DND-41 (cell line): Measurements from ENCODE around the gene GPR183.

Experiments
- CTCF ChIP-seq: IDR thresholded peaks from 2 replicates; pipeline ENCODE4 v1.5.1; 2012; ENCODE audit warnings: borderline replicate concordance, low read length, moderate library complexity, mild to moderate bottlenecking; ENCODE audit not compliant: poor library complexity, severe bottlenecking; ENCODE audit errors: extremely low read depth
- EZH2 ChIP-seq: IDR thresholded peaks from 3 replicates; pipeline ENCODE4 v1.6.1; 2012; ENCODE audit warnings: borderline replicate concordance, low read depth, mild to moderate bottlenecking, moderate library complexity, low read length, inconsistent platforms; ENCODE audit not compliant: severe bottlenecking

GRCh38 chr13:99356012-99356261, 48.7 kb upstream of the GPR183 start:
- TF ChIP-seq CTCF (no peak), EZH2 (no peak)
